Activated naive CD4-positive, alpha-beta T cell treated with anti-CD3 and anti-CD28 coated beads for 36 hours (primary cell): ENCODE data around the gene PHKG1. TPM values are rescaled to one million over a fixed set of nuclear protein-coding genes. Genes with fewer than 3 reads are reported as not detected.
"Not testable (repeated sequence)": the region's sequence is repeated elsewhere in the genome, so short reads cannot be mapped to it uniquely, and the experiment has no call there.

Source experiments
- CTCF ChIA-PET: fragments of 350-600 bp; sonication (Branson Sonifier 250); formaldehyde crosslinking; loops from one replicate; lab custom pipeline; 2021; ENCODE audit warnings: antibody characterized with exemption; lab: Charles Lee
- DNase-seq: peaks from one replicate; pipeline ENCODE4 v3.0.0-alpha.2; 2020
- H3K27ac Mint-ChIP-seq: one replicate; pipeline ENCODE4 v1.8.0; 2021; ENCODE audit warnings: mild to moderate bottlenecking, mixed read lengths
- H3K27me3 Mint-ChIP-seq: one replicate; pipeline ENCODE4 v1.8.0; 2021; ENCODE audit warnings: low read depth, mixed read lengths
- H3K36me3 Mint-ChIP-seq: one replicate; pipeline ENCODE4 v1.8.0; 2021; ENCODE audit warnings: low read depth, mixed read lengths
- H3K4me1 Mint-ChIP-seq: one replicate; pipeline ENCODE4 v1.8.0; 2021; ENCODE audit warnings: low read depth, mixed read lengths
- H3K4me3 Mint-ChIP-seq: one replicate; pipeline ENCODE4 v1.8.0; 2021; ENCODE audit warnings: mild to moderate bottlenecking, moderate library complexity, mixed read lengths
- H3K9me3 Mint-ChIP-seq: one replicate; pipeline ENCODE4 v1.8.0; 2021; ENCODE audit warnings: mixed read lengths
- intact Hi-C: fragments of 100-400 bp; cut with micrococcal nuclease; formaldehyde crosslinking; loops from one replicate; pipeline ENCODE4 v1.15.1; 2023
- total RNA-seq, 2 experiments: library from RNA; stranded (reverse); gene quantifications; one replicate each; pipeline ENCODE4 v1.2.3, GENCODE V29; 2021

Gene PHKG1
- 1 to 10 TPM; 3.6 to 3.8 TPM for total RNA-seq

DNA sequence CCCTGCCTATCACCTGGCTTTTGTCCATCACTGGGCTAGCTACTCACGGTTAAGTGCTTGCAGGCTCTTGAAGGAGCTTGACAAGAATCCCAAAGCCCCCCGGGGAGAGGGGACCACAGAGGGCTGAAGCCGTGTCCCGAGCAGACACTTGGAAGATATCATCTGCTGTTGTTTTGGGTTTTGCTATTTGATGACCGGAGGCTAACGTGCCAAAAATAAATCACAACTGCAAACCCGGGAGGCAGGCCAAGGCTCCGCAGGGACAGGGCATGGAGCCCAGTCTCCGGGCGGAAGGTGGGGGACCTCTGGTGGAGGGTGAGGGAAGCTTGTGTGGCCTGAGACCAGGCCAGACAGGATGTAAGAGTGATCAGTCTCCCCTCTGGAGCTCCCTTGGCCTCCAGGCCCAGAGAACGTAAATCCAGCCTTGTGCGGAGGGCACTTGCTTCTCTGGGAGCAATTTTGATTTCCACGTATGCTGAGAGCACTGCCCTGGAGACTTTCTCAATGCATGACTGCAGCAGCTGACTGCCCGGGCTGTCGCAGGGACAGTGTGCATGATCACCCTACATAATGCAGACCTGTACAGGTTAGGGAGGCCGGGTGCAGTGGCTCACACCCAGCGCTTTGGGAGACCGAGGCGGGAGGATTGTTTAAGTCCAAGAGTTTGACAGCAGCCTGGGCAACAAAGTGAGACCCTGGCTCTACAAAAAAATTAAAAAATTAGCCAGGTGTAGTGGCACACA lies at the start of gene PHKG1:
PHKG1 (minus strand) TSS at position 164 of the 743 bp plus-strand sequence. CDS start 4,011 bp downstream, outside the sequence.
- H3K36me3 Mint-ChIP-seq: peaks cover 5% of the 10 kb centered on the region
- CTCF ChIA-PET: interaction anchor here (0.5 kb wide), 1 partner anchor 1100 kb away, joined by 3 read pairs; no protein-coding TSS in a partner anchor
- H3K4me1 Mint-ChIP-seq: no peaks in the 10 kb centered on the region
- no peak within 1 kb of the TSS for H3K4me3 Mint-ChIP-seq
- H3K9me3 Mint-ChIP-seq: no peaks in the 10 kb centered on the region
- H3K27me3 Mint-ChIP-seq: no peaks in the 10 kb centered on the region
- no peak for DNase-seq
- H3K27ac Mint-ChIP-seq: no peak within 1 kb of the TSS
- intact Hi-C loops: no loop called here

DNA sequence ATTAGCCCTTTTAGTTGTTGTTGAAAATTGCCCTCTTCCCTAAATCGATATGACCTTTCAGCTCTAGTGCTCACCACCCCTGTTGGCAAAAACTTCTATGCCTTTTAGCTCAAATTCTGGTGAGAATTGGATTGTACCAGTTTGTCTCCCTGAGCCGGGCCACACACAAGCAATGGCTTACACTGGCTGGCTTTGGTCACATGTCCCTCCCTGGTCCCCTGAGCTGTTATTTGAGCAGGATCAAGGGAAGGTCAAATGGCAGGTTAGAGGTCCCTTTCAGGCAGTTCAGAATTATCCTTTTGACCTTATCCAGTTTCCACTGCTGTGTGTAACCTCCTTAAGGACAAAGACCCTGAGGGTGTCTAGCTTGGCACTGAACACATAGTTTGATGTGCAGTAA lies 38.3 kb upstream of the PHKG1 start:
- intact Hi-C loops, H3K4me1 Mint-ChIP-seq: not testable (repeated sequence)

DNA sequence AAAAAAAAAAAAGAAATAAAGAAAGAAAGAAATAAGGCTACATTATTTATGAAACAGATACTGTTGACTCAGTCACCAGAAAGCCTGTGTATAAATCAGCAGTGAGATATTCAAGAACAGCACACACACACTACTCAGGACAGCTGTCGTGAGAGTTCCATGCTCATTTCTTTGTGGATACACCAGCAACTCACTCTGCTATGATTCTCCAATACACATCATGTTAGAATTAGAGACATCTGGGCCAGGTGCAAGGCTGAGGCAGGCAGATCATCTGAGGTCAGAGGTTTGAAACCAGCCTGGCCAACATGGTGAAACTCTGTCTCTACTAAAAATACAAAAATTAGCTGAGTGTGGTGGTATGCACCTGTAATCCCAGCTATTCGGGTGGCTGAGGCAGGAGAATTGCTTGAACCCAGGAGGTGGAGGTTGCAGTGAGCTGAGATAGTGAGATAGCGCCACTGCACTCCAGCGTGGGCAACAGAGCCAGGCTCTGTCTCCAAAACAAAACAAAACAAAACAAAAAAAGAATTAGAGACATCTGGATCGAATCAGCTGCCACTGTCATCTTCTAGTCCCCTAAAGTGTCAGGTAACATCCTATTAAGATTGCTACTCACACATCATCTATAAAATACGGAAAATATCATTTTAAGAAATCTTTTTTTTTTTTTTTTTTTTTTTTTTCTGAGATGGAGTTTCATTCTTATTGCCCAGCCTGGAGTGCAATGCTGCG lies 34.7 kb upstream of the PHKG1 start:
- Mint-ChIP-seq H3K36me3 (no peaks in the 10 kb centered on the region), H3K27ac (no peak overlapping the region), H3K9me3 (no peaks in the 10 kb centered on the region), H3K4me1 (no peaks in the 10 kb centered on the region), H3K27me3 (no peaks in the 10 kb centered on the region), H3K4me3 (no peak overlapping the region)
- intact Hi-C loops: no loop called here
- DNase-seq: no peak
- CTCF ChIA-PET: no interaction called here

More for the DNA sequence above, 38.3 kb upstream of the PHKG1 start:
- H3K27me3 Mint-ChIP-seq, DNase-seq, CTCF ChIA-PET, H3K27ac Mint-ChIP-seq, H3K9me3 Mint-ChIP-seq, H3K4me3 Mint-ChIP-seq, H3K36me3 Mint-ChIP-seq: not testable (repeated sequence)

DNA sequence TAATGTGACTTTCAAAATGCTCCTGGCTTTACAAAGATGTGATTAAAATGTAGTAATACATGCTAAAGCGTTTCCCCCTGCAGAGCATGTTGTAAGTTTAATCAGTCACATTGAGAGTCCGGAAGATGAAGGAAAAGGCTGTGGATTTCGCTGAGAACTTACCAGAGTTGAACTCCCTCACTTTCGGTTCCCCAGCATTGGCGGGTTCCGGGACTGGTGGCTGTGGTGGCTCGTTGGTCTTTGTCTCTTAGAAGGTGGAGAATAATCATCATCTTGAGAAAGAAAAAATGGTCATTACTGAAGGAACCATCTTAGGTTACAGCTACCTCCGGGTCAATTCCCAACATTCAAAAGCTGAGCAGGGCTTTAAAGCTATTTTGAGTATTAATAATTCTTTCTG lies 33.1 kb upstream of the PHKG1 start:
- no peak for DNase-seq
- CTCF ChIA-PET: no interaction called here
- H3K4me1 Mint-ChIP-seq: no peaks in the 10 kb centered on the region
- H3K36me3 Mint-ChIP-seq: no peaks in the 10 kb centered on the region
- no peaks in the 10 kb centered on the region for H3K9me3 Mint-ChIP-seq
- no peak overlapping the region for H3K4me3 Mint-ChIP-seq
- no peaks in the 10 kb centered on the region for H3K27me3 Mint-ChIP-seq
- intact Hi-C loops: no loop called here
- H3K27ac Mint-ChIP-seq: no peak overlapping the region

DNA sequence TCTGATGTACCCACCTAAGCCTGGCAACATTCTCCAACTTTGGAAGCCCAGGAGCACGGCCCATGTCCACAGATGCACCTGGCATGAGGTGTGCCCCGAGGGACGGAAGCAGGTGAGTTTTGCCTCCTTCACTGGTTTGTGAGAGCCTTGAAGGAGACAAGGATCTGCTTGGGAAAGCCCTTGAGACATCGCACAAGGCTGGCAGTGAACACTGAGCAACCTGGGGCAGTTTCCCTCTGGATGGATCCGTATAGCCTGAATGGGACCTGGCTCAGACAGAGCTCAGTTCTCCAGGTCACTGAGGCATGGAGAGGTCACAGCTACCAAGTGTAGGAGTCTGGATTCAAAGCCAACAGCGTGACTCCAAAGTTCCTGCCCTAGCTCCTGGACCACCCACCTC lies 32.2 kb upstream of the PHKG1 start:
- no peak for DNase-seq
- Mint-ChIP-seq H3K27me3 (no peaks in the 10 kb centered on the region), H3K36me3 (no peaks in the 10 kb centered on the region), H3K4me1 (no peaks in the 10 kb centered on the region), H3K4me3 (no peak overlapping the region), H3K9me3 (no peaks in the 10 kb centered on the region), H3K27ac (no peak overlapping the region)
- intact Hi-C loops: no loop called here
- CTCF ChIA-PET: interaction anchor here (1.4 kb wide), 1 partner anchor 9 kb away, joined by 3 read pairs; no protein-coding TSS in a partner anchor

DNA sequence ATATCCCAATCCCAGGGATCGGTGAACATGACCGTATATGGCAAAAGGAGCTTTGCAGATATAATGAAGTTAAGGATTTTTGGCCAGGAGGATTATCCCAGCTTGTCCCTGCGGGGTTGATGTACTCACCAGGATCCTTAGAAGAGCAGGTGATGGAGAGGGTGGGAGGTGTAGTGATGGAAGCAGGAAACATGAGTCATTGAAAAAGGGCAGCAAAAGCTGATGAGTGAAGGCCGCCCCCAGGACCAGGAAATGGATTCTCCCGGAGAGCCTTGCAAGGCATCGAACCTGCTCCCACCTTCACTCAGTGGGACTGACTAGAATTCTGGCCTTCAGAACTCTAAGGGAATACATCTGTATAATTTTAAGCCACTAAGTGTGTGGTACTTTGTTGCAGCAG lies 28.7 kb upstream of the PHKG1 start:
- Mint-ChIP-seq H3K27me3 (peaks cover 12% of the 10 kb centered on the region), H3K36me3 (no peaks in the 10 kb centered on the region), H3K4me1 (peaks cover 1% of the 10 kb centered on the region), H3K9me3 (no peaks in the 10 kb centered on the region), H3K27ac (no peak overlapping the region), H3K4me3 (no peak overlapping the region)
- intact Hi-C loops: no loop called here
- DNase-seq: no peak
- CTCF ChIA-PET: no interaction called here

DNA sequence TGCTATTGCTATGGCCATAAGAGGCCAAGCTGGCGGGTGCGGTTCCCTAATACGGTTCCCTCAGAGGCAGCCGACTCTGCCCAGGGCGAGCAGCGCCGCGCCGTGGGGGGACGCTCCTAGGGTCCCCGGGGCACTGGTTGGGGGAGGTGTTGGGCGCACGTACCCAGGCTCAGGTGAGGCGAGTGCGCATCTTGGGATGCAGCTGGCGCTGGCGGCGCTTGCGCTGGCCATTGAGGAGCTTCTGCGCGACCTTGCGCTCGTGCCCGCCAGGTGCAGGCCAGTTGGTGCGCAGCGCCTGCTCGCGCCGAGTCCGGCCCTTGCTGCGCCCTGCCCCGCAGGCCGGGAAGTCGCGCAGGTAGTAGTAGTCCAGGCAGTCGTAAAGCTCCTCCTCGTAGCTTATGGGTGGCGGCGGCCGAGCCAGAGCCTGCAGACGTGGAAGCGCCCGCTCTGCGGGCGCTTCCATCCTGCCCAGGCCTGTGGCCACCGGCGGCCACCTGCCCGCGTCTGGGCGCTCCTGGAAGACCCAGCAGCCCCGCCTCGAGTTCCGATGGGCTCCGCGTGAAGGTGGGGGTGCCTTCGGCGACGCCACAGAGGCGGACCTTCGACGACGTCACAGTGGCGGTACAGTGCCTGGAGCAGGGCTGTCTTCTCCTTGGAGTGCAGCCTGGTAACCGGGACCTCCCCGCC lies 23.2 kb upstream of the PHKG1 start, which contains the start of gene NUPR2:
NUPR2 (minus strand) TSS at position 566 of the 687 bp plus-strand sequence; CDS start at position 463, 103 bp downstream.
- Mint-ChIP-seq H3K9me3 (no peaks in the 10 kb centered on the region), H3K4me3 (no peak within 1 kb of the TSS), H3K4me1 (peaks cover 3% of the 10 kb centered on the region), H3K27ac (no peak within 1 kb of the TSS), H3K27me3 (peaks cover 14% of the 10 kb centered on the region), H3K36me3 (no peaks in the 10 kb centered on the region)
- CTCF ChIA-PET: no interaction called here
- DNase-seq: no peak
- intact Hi-C loops: no loop called here

DNA sequence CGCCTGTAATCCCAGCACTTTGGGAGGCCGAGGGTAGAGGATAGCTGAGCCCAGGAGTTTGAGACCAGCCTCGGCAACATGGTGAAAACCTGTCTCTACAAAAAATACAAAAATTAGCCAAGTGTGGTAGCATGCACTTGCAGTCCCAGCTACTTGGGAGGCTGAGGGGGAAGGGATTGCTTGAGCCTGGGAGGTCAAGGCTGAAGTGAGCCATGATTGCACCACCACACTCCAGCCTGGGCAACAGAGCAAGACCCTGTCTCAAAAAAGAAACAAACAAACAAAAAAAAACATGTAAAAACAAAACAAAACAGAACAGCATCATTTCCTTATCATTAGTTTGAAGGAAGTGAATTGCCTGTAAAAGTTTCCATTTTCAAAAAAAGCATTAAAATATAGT lies 19.5 kb upstream of the PHKG1 start:
- H3K9me3 Mint-ChIP-seq, intact Hi-C loops, CTCF ChIA-PET, H3K4me3 Mint-ChIP-seq, H3K27ac Mint-ChIP-seq, H3K27me3 Mint-ChIP-seq, DNase-seq, H3K36me3 Mint-ChIP-seq: not testable (repeated sequence)
- peaks cover 12% of the 10 kb centered on the region for H3K4me1 Mint-ChIP-seq

DNA sequence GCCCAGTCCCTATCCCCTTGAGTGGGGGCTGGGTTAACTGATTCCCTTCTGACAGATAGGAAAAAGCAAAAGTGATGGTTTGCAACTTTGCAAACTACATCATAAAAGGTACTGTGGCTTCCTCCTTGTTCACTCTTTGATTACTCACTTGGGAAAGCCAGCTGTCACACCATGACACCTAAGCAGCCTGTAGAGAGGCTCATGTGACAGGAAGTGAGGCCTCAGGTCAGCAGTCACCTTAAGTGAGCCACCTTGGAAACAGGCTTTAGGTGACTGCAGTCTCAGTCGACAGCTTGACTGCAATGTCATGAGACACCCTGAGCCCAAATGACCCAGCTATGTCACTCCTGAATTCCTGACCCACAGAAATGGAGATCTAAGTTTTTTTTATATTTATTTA lies 17.9 kb upstream of the PHKG1 start:
- H3K4me1 Mint-ChIP-seq: peaks cover 16% of the 10 kb centered on the region
- H3K36me3 Mint-ChIP-seq: peaks cover 11% of the 10 kb centered on the region
- CTCF ChIA-PET: interaction anchor here (0.7 kb wide), 1 partner anchor 27 kb away, joined by 3 read pairs; no protein-coding TSS in a partner anchor
- DNase-seq: peak; percentile 37
- intact Hi-C loops: no loop called here
- no peak overlapping the region for H3K27ac Mint-ChIP-seq
- no peaks in the 10 kb centered on the region for H3K9me3 Mint-ChIP-seq
- no peaks in the 10 kb centered on the region for H3K27me3 Mint-ChIP-seq
- no peak overlapping the region for H3K4me3 Mint-ChIP-seq

DNA sequence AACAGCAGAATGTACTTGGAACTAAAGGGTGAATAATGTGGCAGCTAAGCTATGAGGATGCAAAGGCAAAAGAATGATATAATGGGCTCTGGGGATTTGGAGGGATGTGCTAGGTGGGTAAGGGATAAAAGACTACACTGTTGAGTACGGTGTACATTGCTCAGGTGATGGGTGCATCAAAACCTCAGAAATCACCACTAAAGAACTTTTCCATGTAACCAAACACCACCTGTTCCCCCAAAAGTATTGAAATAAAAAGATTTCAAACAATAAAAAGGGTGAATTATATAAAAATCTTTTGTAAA lies 15.2 kb upstream of the PHKG1 start:
- Mint-ChIP-seq H3K36me3 (peaks cover 28% of the 10 kb centered on the region), H3K4me1 (peaks cover 28% of the 10 kb centered on the region), H3K4me3 (peak overlapping the region; percentile 90), H3K27me3 (no peaks in the 10 kb centered on the region), H3K27ac (peak overlapping the region; percentile 98), H3K9me3 (no peaks in the 10 kb centered on the region)
- CTCF ChIA-PET: no interaction called here
- intact Hi-C loops: loop anchor here (2.0 to 10.0 kb wide), 2 partner anchors 463 to 575 kb away; no protein-coding TSS in a partner anchor
- DNase-seq: no peak

DNA sequence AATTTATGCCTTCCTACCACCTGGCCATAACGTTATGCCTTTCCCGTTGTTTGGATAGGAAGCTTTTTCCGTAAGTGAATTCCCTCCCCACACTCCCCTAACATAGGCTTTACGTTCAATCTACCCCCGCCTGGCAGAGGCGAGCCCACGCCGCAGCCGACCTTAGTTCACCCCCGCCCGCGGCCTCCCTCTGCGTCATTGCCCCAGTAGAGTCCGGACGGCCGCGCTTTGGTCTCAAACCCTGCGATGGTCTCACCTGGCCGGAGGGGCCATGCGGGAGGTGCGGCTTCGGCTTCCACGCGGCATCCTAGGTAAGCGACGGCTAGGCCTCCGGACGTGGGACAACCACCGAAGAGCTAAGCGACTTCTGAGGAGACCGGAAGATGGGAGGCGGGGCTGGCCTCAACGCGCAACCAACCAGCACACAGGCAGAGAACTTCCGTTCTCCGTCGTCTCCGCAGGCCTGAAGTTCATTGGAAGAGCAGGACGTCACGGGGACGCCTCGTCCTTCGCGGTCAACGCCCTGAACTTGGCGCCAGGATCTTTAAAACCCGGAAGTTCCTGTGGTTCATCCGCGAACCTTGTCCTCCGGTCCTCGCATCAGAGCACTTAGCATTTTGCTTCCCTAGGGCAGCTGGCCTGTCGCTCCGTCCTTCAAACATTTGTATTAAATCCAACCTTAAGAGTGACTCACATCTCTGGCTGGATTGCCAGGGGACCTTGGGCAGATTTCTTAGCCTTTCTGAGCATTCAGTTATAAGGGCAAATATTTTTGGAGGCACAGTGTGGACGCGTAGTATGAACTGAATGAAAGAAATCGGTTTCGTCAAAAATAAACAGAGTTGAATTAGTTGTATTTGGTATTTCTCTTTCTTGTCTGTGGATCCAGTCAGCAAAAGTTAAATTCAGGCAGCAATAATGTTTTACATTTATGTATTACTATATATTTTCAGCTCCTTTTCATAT lies 13.6 kb upstream of the PHKG1 start, which contains the start of gene CHCHD2:
CHCHD2 (minus strand) TSS at position 369 of the 966 bp plus-strand sequence; CDS start at position 306, 63 bp downstream.
- Mint-ChIP-seq H3K9me3 (no peaks in the 10 kb centered on the region), H3K4me3 (peak within 1 kb of the TSS; percentile 90), H3K27me3 (no peaks in the 10 kb centered on the region), H3K36me3 (peaks cover 37% of the 10 kb centered on the region), H3K27ac (peak within 1 kb of the TSS; percentile 98), H3K4me1 (peaks cover 31% of the 10 kb centered on the region)
- DNase-seq: peak; percentile 97
- intact Hi-C loops: loop anchor here (1.0 to 10.0 kb wide), 7 partner anchors 42 to 741 kb away; partner anchors contain the start of genes CCT6A, LANCL2, MRPS17 and PSPH
- CTCF ChIA-PET: interaction anchor here (0.5 to 1.4 kb wide), 3 partner anchors 32 to 851 kb away, joined by 3 to 6 read pairs (median 3); no protein-coding TSS in a partner anchor
